WTC11 (cell line): ENCODE data around the gene CYP46A1.

ENCODE experiments used
- CTCF ChIP-seq: fragments of 200-600 bp; IDR thresholded peaks from 2 replicates; pipeline ENCODE4 v1.8.0; 2022; ENCODE audit warnings: antibody characterized with exemption
- ELF4 ChIP-seq: sonication (generic); formaldehyde crosslinking; IDR thresholded peaks from 2 replicates; pipeline ENCODE4 v1.8.1; 2022; ENCODE audit warnings: low read depth, mild to moderate bottlenecking, moderate library complexity, missing genetic modification reagents
- MAX ChIP-seq: sonication (generic); formaldehyde crosslinking; IDR thresholded peaks from 2 replicates; pipeline ENCODE4 v1.8.0; 2022; ENCODE audit warnings: mild to moderate bottlenecking, missing genetic modification reagents
- NFYB ChIP-seq: sonication (generic); formaldehyde crosslinking; conservative IDR thresholded peaks from 2 replicates; pipeline ENCODE4 v1.8.0; 2022; ENCODE audit warnings: low read depth, missing genetic modification reagents
- TCF7 ChIP-seq: sonication (generic); formaldehyde crosslinking; IDR thresholded peaks from 2 replicates; pipeline ENCODE4 v1.8.0; 2022; ENCODE audit warnings: mild to moderate bottlenecking, low read depth, missing genetic modification reagents, moderate library complexity
- USF1 ChIP-seq: sonication (generic); formaldehyde crosslinking; IDR thresholded peaks from 2 replicates; pipeline ENCODE4 v1.8.0; 2022; ENCODE audit warnings: mild to moderate bottlenecking, missing genetic modification reagents

GRCh38 chr14:99685151-99685591 is 1.1 kb downstream of the CYP46A1 start:
- TF ChIP-seq NFYB (CRISPR knock-in tag) (no peak), USF1 (no peak), CTCF (no peak), TCF7 (CRISPR knock-in tag) (no peak), ELF4 (CRISPR knock-in tag) (no peak), MAX (no peak)
